Measurements from ENCODE around the gene KDM3A. TPM values are rescaled to one million over a fixed set of nuclear protein-coding genes. Genes with fewer than 3 reads are reported as not detected.

The KDM3A gene
- total RNA-seq, 1 experiment from 2014 or later: 52.6 TPM

DNA sequence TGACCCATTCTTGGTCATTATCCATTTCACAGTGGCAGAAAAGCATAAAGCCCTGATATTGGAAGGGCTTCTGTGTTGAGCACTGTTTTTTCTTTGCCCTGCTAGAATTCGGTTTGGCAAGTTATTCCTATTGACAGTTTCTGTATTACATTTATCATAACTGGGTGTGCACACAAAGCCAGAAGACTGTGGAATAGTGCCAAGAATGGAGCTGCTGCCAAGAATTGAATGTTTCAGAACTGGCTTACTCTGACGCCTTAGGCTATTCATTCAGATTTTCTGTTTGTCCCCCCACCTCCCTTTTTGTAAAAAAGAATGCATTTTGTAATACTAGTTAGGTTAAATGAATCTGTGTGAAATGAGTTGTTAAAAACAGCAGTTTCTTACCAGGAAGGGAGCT, 12.7 kb downstream of the KDM3A start:
- DNase-seq (ENCODE audit: low read depth, low spot score): no peak
- intact Hi-C loops (cut with micrococcal nuclease): no loop called here
- no peaks in the 10 kb centered on the region for H4K20me1 ChIP-seq (ENCODE audit: insufficient read depth)
- no peak overlapping the region for H3K4me2 ChIP-seq (ENCODE audit: low read length)
- no peaks in the 10 kb centered on the region for H3K79me2 ChIP-seq (ENCODE audit: insufficient read depth, low read length)
- no peaks in the 10 kb centered on the region for H3K27me3 ChIP-seq (ENCODE audit: insufficient read depth, low read length)
- ChIA-PET RAD21 (ENCODE audit: low non-redundant PET in 1 of 2, low total read pairs in 2 of 2, uncharacterized antibody in 2 of 2, unreplicated experiment in 2 of 2) (no interaction called here), CTCF (no interaction called here), POLR2A (no interaction called here)
- no peak overlapping the region for H3K27ac ChIP-seq (ENCODE audit: low read depth, low read length)
- H3K36me3 ChIP-seq (ENCODE audit: control insufficient read depth in 1 of 2, insufficient read depth in 2 of 2, low read length in 2 of 2): peaks cover 36 to 59% of the 10 kb centered on the region in 2 experiments
- no peak overlapping the region for H3K4me3 ChIP-seq (replicated peaks in 1 of 2; ENCODE audit: low read depth in 1 of 2, low read length in 2 of 2)
- H3K9me3 ChIP-seq (ENCODE audit: control insufficient read depth in 1 of 2, insufficient read depth in 1 of 2, low read depth in 1 of 2, low read length in 2 of 2): no peaks in the 10 kb centered on the region
- no peaks in the 10 kb centered on the region for H3K9me2 ChIP-seq (ENCODE audit: insufficient read depth)
- no TSS peak for BruUV-seq (replicated peaks)
- TF ChIP-seq JUND (IDR thresholded peaks at IDR 0.05) (no peak), ZFX (IDR thresholded peaks at IDR 0.05) (no peak), CBX3 (IDR thresholded peaks at IDR 0.05; ENCODE audit: low read depth) (no peak), RAD21 (IDR thresholded peaks at IDR 0.05; ENCODE audit: low read depth) (no peak), FOSL1 (IDR thresholded peaks at IDR 0.05; ENCODE audit: low read depth) (no peak), POLR2A (IDR thresholded peaks at IDR 0.05; ENCODE audit: borderline replicate concordance, extremely low read depth, insufficient read depth, insufficient read length) (no peak), YY1 (IDR thresholded peaks at IDR 0.05; ENCODE audit: extremely low read depth, insufficient replicate concordance, low read depth, low read length) (no peak), CEBPB (IDR thresholded peaks at IDR 0.05; ENCODE audit: low read depth) (no peak), SRF (IDR thresholded peaks at IDR 0.05; ENCODE audit: low read depth) (no peak), SIN3A (IDR thresholded peaks at IDR 0.05; ENCODE audit: low read depth) (no peak), TCF7L2 (IDR thresholded peaks at IDR 0.05; ENCODE audit: borderline replicate concordance, extremely low read depth, insufficient read depth, insufficient read length) (no peak), EZH2phosphoT487 (IDR thresholded peaks at IDR 0.05; ENCODE audit: borderline replicate concordance) (no peak), ELF1 (IDR thresholded peaks at IDR 0.05; ENCODE audit: borderline replicate concordance, low read depth) (no peak), EGR1 (IDR thresholded peaks at IDR 0.05; ENCODE audit: low read depth) (no peak), EZH2 (IDR thresholded peaks at IDR 0.05) (no peak)
- TF ChIP-seq, protein P1, sequence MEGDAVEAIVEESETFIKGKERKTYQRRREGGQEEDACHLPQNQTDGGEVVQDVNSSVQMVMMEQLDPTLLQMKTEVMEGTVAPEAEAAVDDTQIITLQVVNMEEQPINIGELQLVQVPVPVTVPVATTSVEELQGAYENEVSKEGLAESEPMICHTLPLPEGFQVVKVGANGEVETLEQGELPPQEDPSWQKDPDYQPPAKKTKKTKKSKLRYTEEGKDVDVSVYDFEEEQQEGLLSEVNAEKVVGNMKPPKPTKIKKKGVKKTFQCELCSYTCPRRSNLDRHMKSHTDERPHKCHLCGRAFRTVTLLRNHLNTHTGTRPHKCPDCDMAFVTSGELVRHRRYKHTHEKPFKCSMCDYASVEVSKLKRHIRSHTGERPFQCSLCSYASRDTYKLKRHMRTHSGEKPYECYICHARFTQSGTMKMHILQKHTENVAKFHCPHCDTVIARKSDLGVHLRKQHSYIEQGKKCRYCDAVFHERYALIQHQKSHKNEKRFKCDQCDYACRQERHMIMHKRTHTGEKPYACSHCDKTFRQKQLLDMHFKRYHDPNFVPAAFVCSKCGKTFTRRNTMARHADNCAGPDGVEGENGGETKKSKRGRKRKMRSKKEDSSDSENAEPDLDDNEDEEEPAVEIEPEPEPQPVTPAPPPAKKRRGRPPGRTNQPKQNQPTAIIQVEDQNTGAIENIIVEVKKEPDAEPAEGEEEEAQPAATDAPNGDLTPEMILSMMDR (IDR thresholded peaks at IDR 0.05 in 2 of 3, conservative IDR thresholded peaks at IDR 0.05 in 1 of 3; ENCODE audit: borderline replicate concordance in 1 of 3, insufficient read depth in 1 of 3, low read depth in 2 of 3, low read length in 2 of 3): no peak
- TF ChIP-seq, protein P2, sequence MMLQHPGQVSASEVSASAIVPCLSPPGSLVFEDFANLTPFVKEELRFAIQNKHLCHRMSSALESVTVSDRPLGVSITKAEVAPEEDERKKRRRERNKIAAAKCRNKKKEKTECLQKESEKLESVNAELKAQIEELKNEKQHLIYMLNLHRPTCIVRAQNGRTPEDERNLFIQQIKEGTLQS (IDR thresholded peaks at IDR 0.05): no peak
- TF ChIP-seq, protein P3, sequence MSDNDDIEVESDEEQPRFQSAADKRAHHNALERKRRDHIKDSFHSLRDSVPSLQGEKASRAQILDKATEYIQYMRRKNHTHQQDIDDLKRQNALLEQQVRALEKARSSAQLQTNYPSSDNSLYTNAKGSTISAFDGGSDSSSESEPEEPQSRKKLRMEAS (IDR thresholded peaks at IDR 0.05): no peak
- H2AFZ ChIP-seq (ENCODE audit: low read depth, low read length, poor library complexity, severe bottlenecking): no peak overlapping the region
- H3K4me1 ChIP-seq (ENCODE audit: control insufficient read depth in 1 of 2, insufficient read depth in 2 of 2, low read length in 2 of 2): no peaks in the 10 kb centered on the region
- no peak overlapping the region for H3K9ac ChIP-seq (ENCODE audit: low read length)
- no peak for ATAC-seq
